Testis (tissue), 3 donors: ENCODE data around the gene NRCAM. TPM values are rescaled to one million over a fixed set of nuclear protein-coding genes. Genes with fewer than 3 reads are reported as not detected.

Experiments used
- DNase-seq: peaks from one replicate; pipeline ENCODE4 v3.0.0-alpha.2; 2019
- H3K27ac ChIP-seq, 2 donors: fragments of 200-600 bp; sonication (generic); one replicate each; pipeline ENCODE4 v1.5.1; 2019
- H3K27me3 ChIP-seq: fragments of 200-600 bp; sonication (generic); one replicate; pipeline ENCODE4 v1.5.1; 2019
- H3K36me3 ChIP-seq: fragments of 200-600 bp; sonication (generic); one replicate; pipeline ENCODE4 v1.5.1; 2017; ENCODE audit warnings: low read depth; ENCODE audit errors: missing control alignments
- H3K4me1 ChIP-seq: fragments of 200-600 bp; sonication (generic); one replicate; pipeline ENCODE4 v1.5.1; 2019
- H3K4me3 ChIP-seq, 2 donors: fragments of 200-600 bp; sonication (generic); one replicate each; pipeline ENCODE4 v1.5.1; 2017 to 2019
- H3K9me3 ChIP-seq: fragments of 200-600 bp; sonication (generic); one replicate; pipeline ENCODE4 v1.5.1; 2017
- POLR2A ChIP-seq: fragments of 450-650 bp; IDR thresholded peaks from one replicate; pipeline ENCODE4 v1.6.1; 2017; ENCODE audit warnings: antibody characterized with exemption, mild to moderate bottlenecking, moderate library complexity
- WGBS, 2 donors: methylation state at CpG; one replicate each; pipeline ENCODE4 v1.1.5; 2018; 5-methylcytosine and 5-hydroxymethylcytosine counted together
- intact Hi-C: fragments of 100-400 bp; cut with DNase I; formaldehyde crosslinking; loops from one replicate; pipeline ENCODE4 v1.15.1; 2023; ENCODE audit warnings: low total_unique reads
- polyA plus RNA-seq: library from polyadenylated mRNA; stranded (reverse); fragments of 350-450 nt; fragmentation: Illumina TruSeq; extraction: RNeasy Lipid Tissue Mini Kit (QIAGEN cat#74804); gene quantifications from one replicate; pipeline ENCODE4 v1.2.3, GENCODE V29; 2014; ENCODE audit warnings: low read depth, low replicate concordance; ENCODE audit not compliant: insufficient read depth
- total RNA-seq, 2 donors: library from RNA; depleted of rRNA; stranded (reverse); fragments of >200 nt; gene quantifications; one replicate each; pipeline ENCODE4 v1.2.3, GENCODE V29; 2016
- TF ChIP-seq, protein P1 (sequence below), 3 experiments: fragments of 450-650 bp in 2 of 3; fragments of 200-600 bp in 1 of 3; sonication (generic) in 1 of 3; IDR thresholded peaks; one replicate each; pipeline ENCODE4 v1.5.1; 2016 to 2019; ENCODE audit warnings: antibody characterized with exemption in 3 of 3, mild to moderate bottlenecking in 2 of 3, moderate library complexity in 1 of 3

NRCAM gene
- total and polyA plus RNA-seq, 3 donors from 2014 or later = 7.4 to 11.4 (median 7.6) TPM

DNA sequence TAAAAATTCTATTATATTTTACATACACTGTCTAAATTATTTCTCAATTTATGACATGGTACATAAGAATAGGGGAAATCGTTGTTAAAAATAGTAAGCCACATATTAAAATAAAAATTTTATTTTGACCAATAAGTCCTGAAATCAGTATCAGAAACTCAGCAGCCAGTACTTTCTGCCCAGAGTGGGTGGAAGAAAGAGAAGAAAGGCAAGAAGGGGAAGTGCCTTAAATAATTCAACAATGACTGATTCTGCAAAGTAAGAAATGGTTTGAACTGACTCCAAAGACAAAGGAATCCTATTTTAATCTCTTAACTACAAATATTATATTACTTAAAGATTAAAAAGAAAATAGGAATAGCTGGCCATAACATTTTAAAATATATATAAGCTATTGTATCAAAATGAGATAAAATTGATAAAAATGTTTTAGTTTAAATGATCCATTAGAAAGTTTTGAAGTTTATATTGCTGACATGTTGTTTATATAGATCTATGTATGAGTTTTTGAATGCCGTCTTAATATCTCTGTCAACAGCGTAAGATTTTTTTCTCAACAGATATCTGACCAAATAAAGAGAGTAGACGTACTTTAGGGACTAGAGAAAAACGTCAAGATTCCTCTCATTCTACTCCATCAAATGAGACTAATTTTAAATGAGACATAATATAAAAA, 30.2 kb upstream of the NRCAM start:
- no peak overlapping the region for H3K4me3 ChIP-seq
- DNase-seq = no peak
- WGBS, 2 donors = 87 to 90% methylated on average over 5 of the region's 5 CpGs
- H3K36me3 ChIP-seq = no peaks in the 10 kb centered on the region
- intact Hi-C loops = no loop called here
- TF ChIP-seq, protein P1, sequence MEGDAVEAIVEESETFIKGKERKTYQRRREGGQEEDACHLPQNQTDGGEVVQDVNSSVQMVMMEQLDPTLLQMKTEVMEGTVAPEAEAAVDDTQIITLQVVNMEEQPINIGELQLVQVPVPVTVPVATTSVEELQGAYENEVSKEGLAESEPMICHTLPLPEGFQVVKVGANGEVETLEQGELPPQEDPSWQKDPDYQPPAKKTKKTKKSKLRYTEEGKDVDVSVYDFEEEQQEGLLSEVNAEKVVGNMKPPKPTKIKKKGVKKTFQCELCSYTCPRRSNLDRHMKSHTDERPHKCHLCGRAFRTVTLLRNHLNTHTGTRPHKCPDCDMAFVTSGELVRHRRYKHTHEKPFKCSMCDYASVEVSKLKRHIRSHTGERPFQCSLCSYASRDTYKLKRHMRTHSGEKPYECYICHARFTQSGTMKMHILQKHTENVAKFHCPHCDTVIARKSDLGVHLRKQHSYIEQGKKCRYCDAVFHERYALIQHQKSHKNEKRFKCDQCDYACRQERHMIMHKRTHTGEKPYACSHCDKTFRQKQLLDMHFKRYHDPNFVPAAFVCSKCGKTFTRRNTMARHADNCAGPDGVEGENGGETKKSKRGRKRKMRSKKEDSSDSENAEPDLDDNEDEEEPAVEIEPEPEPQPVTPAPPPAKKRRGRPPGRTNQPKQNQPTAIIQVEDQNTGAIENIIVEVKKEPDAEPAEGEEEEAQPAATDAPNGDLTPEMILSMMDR (IDR thresholded peaks at IDR 0.05) = no peak
- no peak for TF ChIP-seq POLR2A
- H3K27me3 ChIP-seq = no peaks in the 10 kb centered on the region
- no peaks in the 10 kb centered on the region for H3K4me1 ChIP-seq
- H3K27ac ChIP-seq = no peak overlapping the region
- H3K9me3 ChIP-seq = no peaks in the 10 kb centered on the region

DNA sequence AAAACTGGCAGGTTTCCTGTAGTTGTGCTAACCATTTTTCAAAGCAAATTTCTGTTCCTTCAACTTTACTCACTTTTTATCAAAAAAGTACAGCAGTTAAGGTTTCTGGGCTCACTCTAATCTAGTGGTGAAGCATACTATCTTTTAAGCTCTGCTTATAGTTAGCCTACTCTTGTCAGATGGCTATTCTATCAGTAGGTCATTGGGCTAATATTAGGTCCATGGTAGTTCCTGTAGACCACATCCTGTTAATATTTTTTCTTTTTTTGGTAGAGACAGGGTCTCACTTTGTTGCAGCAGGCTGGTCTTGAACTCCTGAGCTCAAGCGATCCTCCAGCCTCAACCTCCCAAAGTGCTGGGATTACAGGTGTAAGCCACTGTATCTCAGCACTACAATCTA, 27.9 kb upstream of the NRCAM start:
- WGBS, 2 donors = 79 to 93% methylated on average over 1 of the region's 1 CpG
- intact Hi-C loops = no loop called here
- Histone ChIP-seq H3K9me3 (no peaks in the 10 kb centered on the region), H3K4me3 (no peak overlapping the region), H3K27ac (no peak overlapping the region), H3K36me3 (no peaks in the 10 kb centered on the region), H3K4me1 (no peaks in the 10 kb centered on the region), H3K27me3 (no peaks in the 10 kb centered on the region)
- DNase-seq = no peak
- TF ChIP-seq, protein P1 (IDR thresholded peaks at IDR 0.05) = no peak
- TF ChIP-seq POLR2A = no peak

DNA sequence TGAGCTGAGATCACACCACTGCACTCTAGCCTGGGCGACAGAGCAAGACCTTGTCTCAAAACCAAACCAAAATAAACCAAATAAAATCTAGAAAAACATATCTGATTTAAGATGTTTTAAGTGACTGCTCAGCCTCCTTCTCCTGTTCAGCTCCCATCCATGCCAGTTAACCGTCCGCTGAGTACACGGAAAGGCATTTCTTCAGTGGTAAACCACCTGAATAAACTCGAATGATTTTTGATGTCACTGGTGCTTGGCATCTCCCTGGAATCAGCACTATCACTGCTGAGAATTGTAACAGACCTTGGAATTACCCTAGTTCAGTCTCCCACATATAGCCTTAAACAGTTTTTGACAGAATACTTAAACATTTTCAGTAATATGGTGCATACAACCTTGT, 24.1 kb upstream of the NRCAM start:
- Histone ChIP-seq H3K27ac (no peak overlapping the region), H3K4me1 (no peaks in the 10 kb centered on the region), H3K27me3 (no peaks in the 10 kb centered on the region), H3K4me3 (no peak overlapping the region), H3K36me3 (no peaks in the 10 kb centered on the region), H3K9me3 (no peaks in the 10 kb centered on the region)
- intact Hi-C loops = no loop called here
- WGBS, 2 donors = 96 to 97% methylated on average over 5 of the region's 5 CpGs
- no peak for TF ChIP-seq POLR2A
- TF ChIP-seq, protein P1 (IDR thresholded peaks at IDR 0.05) = no peak
- no peak for DNase-seq

DNA sequence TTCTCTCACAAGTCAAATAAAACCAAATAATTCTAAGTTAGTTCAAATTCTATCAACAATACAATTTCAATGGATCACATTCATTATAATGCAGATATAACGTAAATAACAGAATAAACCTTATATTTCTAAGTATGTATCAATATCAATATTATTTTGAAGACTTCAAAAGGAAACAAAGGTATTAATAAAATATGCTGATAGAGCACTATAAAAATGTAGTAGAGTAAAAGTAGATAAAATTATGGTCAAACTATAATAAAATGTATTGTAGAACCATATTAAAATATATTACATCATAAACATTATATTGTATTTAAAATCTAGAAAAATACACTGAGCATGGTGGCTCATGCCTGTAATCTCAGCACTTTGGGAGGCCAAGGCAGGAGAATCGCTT, 23.5 kb upstream of the NRCAM start:
- no peaks in the 10 kb centered on the region for H3K9me3 ChIP-seq
- no peaks in the 10 kb centered on the region for H3K4me1 ChIP-seq
- TF ChIP-seq, protein P1 (IDR thresholded peaks at IDR 0.05) = no peak
- TF ChIP-seq POLR2A = no peak
- intact Hi-C loops = no loop called here
- DNase-seq = no peak
- H3K4me3 ChIP-seq = no peak overlapping the region
- no peaks in the 10 kb centered on the region for H3K36me3 ChIP-seq
- no peak overlapping the region for H3K27ac ChIP-seq
- WGBS, 2 donors = 90 to 96% methylated on average over 2 of the region's 2 CpGs
- H3K27me3 ChIP-seq = no peaks in the 10 kb centered on the region

DNA sequence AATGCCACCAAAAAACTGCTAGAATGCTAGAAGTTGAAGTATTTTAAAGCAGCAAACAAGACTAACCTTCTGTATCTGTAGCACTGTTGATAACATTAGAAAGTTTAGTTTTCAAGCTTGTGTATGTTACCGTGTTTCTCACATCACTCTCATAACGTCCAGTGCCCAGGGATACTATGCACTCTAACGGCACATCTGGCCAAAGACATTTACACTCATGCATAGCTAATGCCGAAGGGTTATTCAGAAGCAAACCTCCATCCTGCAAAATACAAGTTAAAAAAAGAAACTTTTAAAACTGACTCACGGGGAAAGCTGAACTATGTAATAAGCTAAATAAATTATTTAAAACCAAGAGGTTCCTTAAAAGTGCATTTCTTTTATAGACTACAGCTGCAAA, 22.9 kb upstream of the NRCAM start:
- TF ChIP-seq POLR2A = no peak
- TF ChIP-seq, protein P1 (IDR thresholded peaks at IDR 0.05) = no peak
- no peaks in the 10 kb centered on the region for H3K27me3 ChIP-seq
- WGBS, 2 donors = 85 to 94% methylated on average over 5 of the region's 5 CpGs
- DNase-seq = no peak
- no peaks in the 10 kb centered on the region for H3K4me1 ChIP-seq
- H3K36me3 ChIP-seq = no peaks in the 10 kb centered on the region
- no peak overlapping the region for H3K27ac ChIP-seq
- no peak overlapping the region for H3K4me3 ChIP-seq
- intact Hi-C loops = no loop called here
- H3K9me3 ChIP-seq = no peaks in the 10 kb centered on the region
